ENCODE data around the gene ADIPOR1.
"Not testable (repeated sequence)": the region's sequence is repeated elsewhere in the genome, so short reads cannot be mapped to it uniquely, and the experiment has no call there.

The ADIPOR1 gene

GRCh38 chr1:202957733-202958543 is at the start of gene ADIPOR1:
TSS of gene ADIPOR1 (minus strand) at chr1:202958312. CDS start at chr1:202951070, 7,242 bp downstream.
- peak; percentile 79 to 82 for DNase-seq

GRCh38 chr1:203006948-203007871 is 49.1 kb upstream of the ADIPOR1 start, which contains the start of gene TMEM183A:
TSS of gene TMEM183A (plus strand) at chr1:203007374. CDS start at chr1:203007466, 92 bp downstream.
- peak; percentile 94 for DNase-seq

DNA sequence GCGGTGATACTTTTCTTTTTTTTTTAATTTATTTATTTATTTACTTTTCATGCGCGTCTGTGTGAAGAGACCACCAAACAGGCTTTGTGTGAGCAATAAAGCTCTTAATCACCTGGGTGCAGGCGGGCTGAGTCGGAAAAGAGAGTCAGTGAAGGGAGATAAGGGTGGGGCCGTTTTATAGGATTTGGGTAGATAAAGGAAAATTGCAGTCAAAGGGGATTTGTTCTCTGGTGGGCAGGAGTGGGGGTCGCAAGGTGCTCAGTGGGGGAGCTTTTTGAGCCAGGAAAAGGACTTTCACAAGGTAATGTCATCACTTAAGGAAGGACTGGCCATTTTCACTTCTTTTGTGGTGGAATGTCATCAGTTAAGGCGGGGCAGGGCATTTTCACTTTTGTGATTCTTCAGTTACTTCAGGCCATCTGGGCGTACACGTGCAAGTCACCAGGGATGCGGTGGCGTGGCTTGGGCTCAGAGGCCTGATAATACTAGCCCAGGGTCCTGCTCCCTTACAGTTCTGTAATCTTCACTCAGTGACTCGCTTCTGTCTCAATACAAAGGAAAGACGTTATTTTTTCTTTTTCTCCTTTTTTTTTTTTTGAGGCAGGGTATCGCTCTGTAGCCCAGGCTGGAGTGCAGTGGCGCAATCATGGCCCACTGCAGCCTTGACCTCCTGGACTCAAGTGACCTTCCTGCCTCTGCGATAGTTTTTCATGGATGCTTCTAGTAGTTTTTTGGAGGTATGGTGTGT is 47.5 kb upstream of the ADIPOR1 start:
- not testable (repeated sequence) for DNase-seq

- no peak for DNase-seq
These were observed 44.8 kb upstream of the ADIPOR1 start for GRCh38 chr1:203002951-203003350.

GRCh38 chr1:203001986-203002385 is 43.9 kb upstream of the ADIPOR1 start:
- DNase-seq = no peak

GRCh38 chr1:203000217-203000944 is 42.3 kb upstream of the ADIPOR1 start:
- DNase-seq = peak in 1 of 2 experiments; percentile 12

GRCh38 chr1:202998836-202999750 is 41.0 kb upstream of the ADIPOR1 start:
- peak; percentile 82 to 95 for DNase-seq

GRCh38 chr1:202994756-202995155 is 36.6 kb upstream of the ADIPOR1 start:
- DNase-seq = no peak

DNA sequence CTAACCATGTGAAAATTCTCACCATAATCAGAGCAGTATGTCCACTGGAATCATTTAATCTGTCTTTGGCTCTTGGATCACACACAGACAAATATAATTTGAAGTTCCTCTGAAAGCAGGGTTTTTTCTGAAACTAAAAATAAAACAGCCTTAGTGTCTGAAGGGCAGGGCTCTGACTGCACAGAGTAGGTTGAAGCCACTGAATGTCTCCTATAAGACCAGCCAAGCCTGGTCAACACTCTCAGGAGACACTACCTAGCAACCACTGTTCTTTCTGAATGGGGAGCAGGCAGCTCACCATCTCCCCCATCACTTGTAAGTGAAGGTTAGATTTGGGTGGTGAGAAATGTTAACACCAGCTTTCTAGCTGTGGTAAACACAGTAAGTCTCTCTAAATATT is 33.0 kb upstream of the ADIPOR1 start:
- no peak for DNase-seq

GRCh38 chr1:202989879-202990278 is 31.8 kb upstream of the ADIPOR1 start:
- no peak for DNase-seq

DNA sequence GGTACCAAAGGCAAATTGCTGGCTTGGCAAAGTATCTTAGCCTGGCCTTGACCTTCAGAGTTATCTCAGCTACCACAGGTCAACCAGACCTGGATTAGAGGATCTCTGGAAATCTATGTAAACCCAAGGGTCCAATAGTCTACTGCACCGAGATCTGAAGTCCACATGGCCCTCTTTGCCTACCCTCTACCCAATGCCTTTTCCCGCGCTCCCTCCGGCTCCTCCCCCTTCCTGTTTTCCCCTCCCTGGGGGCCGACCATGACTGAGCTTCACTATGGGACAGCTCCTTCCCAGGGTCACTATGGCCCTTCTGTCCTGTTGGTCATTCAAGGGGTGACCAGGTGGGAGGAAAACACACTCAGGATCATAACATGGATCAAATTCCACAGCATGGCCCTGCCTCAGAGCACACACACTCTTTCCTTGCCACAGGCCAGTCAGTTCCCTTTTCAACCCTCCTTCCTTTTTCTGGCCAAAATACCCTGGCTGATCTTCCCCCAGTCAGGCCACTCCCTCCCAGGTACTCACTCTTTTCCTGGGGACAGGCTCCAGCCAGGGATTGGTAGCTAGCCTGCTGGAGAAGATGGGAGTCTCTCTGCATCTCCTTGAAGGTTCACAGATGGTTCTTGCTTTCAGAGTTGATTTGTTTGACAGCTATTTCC is 29.9 kb upstream of the ADIPOR1 start:
- peak; percentile 24 to 27 for DNase-seq

DNA sequence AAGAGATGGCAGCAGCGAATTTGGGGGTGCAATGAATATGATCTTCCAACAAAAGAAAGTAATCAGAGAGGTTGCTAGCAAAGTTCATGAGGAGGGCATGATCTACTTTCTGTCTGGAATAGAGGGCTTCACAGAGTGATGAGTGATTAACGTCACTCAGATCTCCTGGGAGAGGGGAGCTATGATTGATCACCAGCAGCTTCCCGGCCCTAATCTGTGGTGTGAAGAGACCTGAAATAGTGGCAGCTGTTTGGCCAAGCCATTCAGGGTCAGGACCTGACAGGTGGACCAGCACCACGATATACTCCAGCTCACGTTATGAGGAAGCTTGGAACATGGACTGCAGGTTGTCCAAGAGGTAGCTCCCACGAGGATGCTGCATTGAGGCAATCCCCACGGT is 29.1 kb upstream of the ADIPOR1 start:
- no peak for DNase-seq

- not testable (repeated sequence) for DNase-seq
These were observed 28.0 kb upstream of the ADIPOR1 start for GRCh38 chr1:202986120-202986519.

GRCh38 chr1:202982715-202983430 is 24.8 kb upstream of the ADIPOR1 start:
- no peak for DNase-seq

- no peak for DNase-seq
These were observed 23.8 kb upstream of the ADIPOR1 start for GRCh38 chr1:202981939-202982338.

- DNase-seq = no peak
These were observed 21.3 kb upstream of the ADIPOR1 start for GRCh38 chr1:202979459-202979858.

DNA sequence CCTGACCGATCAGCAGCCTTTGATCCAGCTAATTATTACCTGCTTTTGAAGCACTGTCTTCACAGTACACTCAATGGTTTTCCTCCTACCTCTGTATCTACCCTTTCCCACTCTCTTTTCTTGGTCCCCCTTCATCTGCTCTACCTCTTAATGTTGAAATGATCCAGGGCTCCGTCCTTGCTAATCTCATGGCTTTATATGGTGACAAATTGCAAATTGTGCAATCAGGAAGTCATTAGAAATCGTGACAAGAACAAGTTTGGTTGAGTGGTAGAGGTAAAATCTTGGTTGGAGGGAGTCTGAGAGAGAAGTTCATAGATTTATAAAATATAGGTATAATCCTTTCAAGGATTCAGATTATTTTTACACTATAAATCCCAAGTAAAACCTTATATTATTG is 18.5 kb upstream of the ADIPOR1 start:
- DNase-seq = peak in 1 of 2 experiments; percentile 6

DNA sequence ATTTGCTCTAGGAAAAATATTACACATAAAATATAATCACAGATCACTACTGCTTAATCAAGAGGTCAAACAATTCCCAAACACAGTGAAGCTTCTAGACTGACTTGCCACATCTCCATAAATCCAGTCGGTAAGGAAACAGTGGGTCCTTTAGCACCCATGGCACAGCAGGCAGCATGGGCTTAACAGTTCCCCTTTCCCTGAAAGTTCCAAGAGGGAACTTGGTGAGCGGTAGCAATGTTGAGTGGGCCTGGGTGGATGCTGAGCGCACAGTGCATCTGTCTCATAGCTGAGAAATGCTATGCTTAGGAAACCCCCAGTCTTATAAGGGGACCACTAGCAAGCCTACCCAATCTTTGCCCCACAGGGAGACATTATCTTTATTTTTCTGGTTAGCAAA is 16.7 kb upstream of the ADIPOR1 start:
- DNase-seq = no peak

DNA sequence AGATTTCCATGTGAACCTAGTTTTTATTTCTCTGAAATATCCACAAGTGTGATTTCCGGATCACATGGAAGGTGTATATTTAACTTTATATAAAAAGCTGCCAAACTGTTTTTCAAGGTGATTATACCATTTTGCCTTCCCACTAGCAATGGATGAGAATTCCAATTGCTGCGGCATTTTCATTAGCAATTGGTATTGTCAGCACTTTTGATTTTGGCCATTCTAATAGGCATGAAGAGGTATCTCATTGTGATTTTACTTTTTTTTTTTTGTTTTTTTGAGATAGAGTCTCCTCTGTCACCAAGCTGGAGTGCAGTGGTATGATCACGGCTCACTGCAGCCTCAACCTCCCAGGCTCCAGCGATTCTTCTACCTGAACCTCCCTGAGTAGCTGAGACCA is 13.9 kb upstream of the ADIPOR1 start:
- DNase-seq = no peak

GRCh38 chr1:202968895-202969295 is 10.8 kb upstream of the ADIPOR1 start:
- peak; percentile 99 for DNase-seq

Measured in Kasumi-1 (cell line).